ENCODE results near the gene SRC.

GRCh38 chr20:37416848-37417616 is 71.1 kb downstream of the SRC start:
- TF ChIP-seq ELF4 (IDR thresholded peaks at IDR 0.05) (no peak), FOXA1 (IDR thresholded peaks at IDR 0.05) (no peak), FOXM1 (IDR thresholded peaks at IDR 0.05; ENCODE audit: borderline replicate concordance) (no peak), TARDBP (IDR thresholded peaks at IDR 0.05) (no peak), ARNT (IDR thresholded peaks at IDR 0.05) (no peak), NFRKB (IDR thresholded peaks at IDR 0.05) (no peak)
